ENCODE results near the gene ARID1B. TPM values are rescaled to one million over a fixed set of nuclear protein-coding genes. Genes with fewer than 3 reads are reported as not detected.

Gene ARID1B
- total and polyA plus RNA-seq, 2 of the 13 experiments (the other 11 are each of a cell fraction or from before 2014, with no cell fraction given), result 20.1 to 32.6 TPM

DNA sequence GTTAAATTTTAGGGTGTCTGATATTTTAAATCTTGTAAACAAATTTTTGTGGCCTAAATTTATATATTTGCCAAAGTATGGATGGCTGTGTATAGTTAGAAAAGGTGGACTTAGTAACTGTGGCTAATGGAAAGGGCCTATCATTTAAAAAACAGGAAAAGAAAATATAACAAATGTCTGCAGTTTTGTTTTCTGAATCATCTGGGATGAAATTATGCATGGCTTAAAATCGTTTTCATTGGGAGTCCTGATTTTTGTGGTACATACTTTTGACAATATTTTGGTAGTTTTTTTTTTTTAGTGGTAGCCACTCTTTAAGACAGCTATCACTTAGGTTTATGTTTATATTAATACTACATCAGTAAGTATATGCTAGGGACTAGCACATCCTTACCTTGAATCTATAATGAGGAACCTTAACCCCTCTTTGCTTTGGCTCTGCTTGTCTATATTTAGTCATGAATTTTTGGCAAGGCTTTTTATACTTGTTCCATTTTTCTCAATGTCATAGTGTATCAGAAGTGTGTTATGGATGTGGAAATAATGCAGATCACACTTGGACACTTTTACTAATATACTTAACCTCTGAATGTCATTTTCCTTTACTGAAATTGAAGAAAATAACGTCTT is 5.6 kb downstream of the ARID1B start:
- Histone ChIP-seq H3K27me3 (ENCODE audit: control insufficient read depth in 1 of 2, insufficient read depth in 2 of 2, low read length in 2 of 2) (no peaks in the 10 kb centered on the region), H4K20me1 (ENCODE audit: insufficient read depth, low read length) (peaks cover 49% of the 10 kb centered on the region), H3K9ac (ENCODE audit: insufficient read depth, low read depth, low read length) (peak overlapping the region; percentile 37; the same call in 1 of the 2 replicates), H3K9me3 (ENCODE audit: low read length) (no peaks in the 10 kb centered on the region), H3K4me1 (ENCODE audit: insufficient read depth, low read length) (peaks cover 46% of the 10 kb centered on the region), H3K4me2 (ENCODE audit: low read depth, low read length) (peak overlapping the region; percentile 80), H3K36me3 (replicated peaks in 1 of 2; ENCODE audit: control insufficient read depth in 1 of 2, insufficient read depth in 2 of 2, low read length in 2 of 2) (peaks cover 2 to 13% of the 10 kb centered on the region in 2 experiments), H3K27ac (ENCODE audit: extremely low read length, insufficient read depth, low read length) (no peak overlapping the region), H2AFZ (ENCODE audit: low read length) (no peak overlapping the region), H3K79me2 (ENCODE audit: insufficient read depth, low read length) (peaks cover 85% of the 10 kb centered on the region), H3K4me3 (replicated peaks in 1 of 3; ENCODE audit: insufficient read depth in 1 of 3, low read depth in 2 of 3, low read length in 3 of 3) (peak overlapping the region; percentile 13 to 93 (median 68); a peak in 4 of 6 replicates)
- no peak for DNase-seq (ENCODE audit: low spot score)
- CTCF ChIA-PET (ENCODE audit: low intra/inter-chr PET ratio, low total read pairs), result no interaction called here
- no peak for ATAC-seq
- no TSS peak for BruUV-seq (replicated peaks)
- in situ Hi-C loops (cut with HindIII; ENCODE audit: extremely low pct_ligation_motif_present, low pct_unique_long_range_greater_than_20kb) (no loop called here), intact Hi-C loops (cut with micrococcal nuclease; ENCODE audit: unreplicated experiment) (loop anchor here (5.0 kb wide), 1 partner anchor 209 kb away; no protein-coding TSS in a partner anchor)
- POLR2A ChIA-PET, result no interaction called here
- whole genome bisulfite sequencing (ENCODE audit: low lambda C conversion rate), result 29% methylated on average over 2 of the region's 2 CpGs
- no peak for FAIRE-seq
- TF ChIP-seq KLF12 (CRISPR knock-in tag; IDR thresholded peaks at IDR 0.05; ENCODE audit: borderline replicate concordance) (0 out of 2 replicates have a peak, but pooled peaks have one; percentile 7), MTA3 (CRISPR knock-in tag; IDR thresholded peaks at IDR 0.05) (no peak), HOXA5 (CRISPR knock-in tag; IDR thresholded peaks at IDR 0.05) (no peak)

- in situ Hi-C loops (cut with HindIII; ENCODE audit: extremely low pct_ligation_motif_present, low pct_unique_long_range_greater_than_20kb), result no loop called here
- POLR2A ChIA-PET, result no interaction called here
- CTCF ChIA-PET (ENCODE audit: low intra/inter-chr PET ratio, low total read pairs), result no interaction called here
- intact Hi-C loops (cut with micrococcal nuclease; ENCODE audit: unreplicated experiment), result loop anchor here (5.0 kb wide), 1 partner anchor 208 kb away; no protein-coding TSS in a partner anchor
- Histone ChIP-seq H3K79me2 (ENCODE audit: insufficient read depth, low read length) (peaks cover 97% of the 10 kb centered on the region), H3K4me1 (ENCODE audit: insufficient read depth, low read length) (peaks cover 49% of the 10 kb centered on the region), H3K4me3 (replicated peaks in 1 of 3; ENCODE audit: insufficient read depth in 1 of 3, low read depth in 2 of 3, low read length in 3 of 3) (no peak overlapping the region), H3K27ac (ENCODE audit: extremely low read length, insufficient read depth, low read length) (no peak overlapping the region), H3K9me3 (ENCODE audit: low read length) (no peaks in the 10 kb centered on the region), H2AFZ (ENCODE audit: low read length) (no peak overlapping the region), H3K4me2 (ENCODE audit: low read depth, low read length) (peak overlapping the region; percentile 80), H3K36me3 (replicated peaks in 1 of 2; ENCODE audit: control insufficient read depth in 1 of 2, insufficient read depth in 2 of 2, low read length in 2 of 2) (peaks cover 3 to 18% of the 10 kb centered on the region in 2 experiments), H3K9ac (ENCODE audit: insufficient read depth, low read depth, low read length) (no peak overlapping the region), H3K27me3 (ENCODE audit: control insufficient read depth in 1 of 2, insufficient read depth in 2 of 2, low read length in 2 of 2) (no peaks in the 10 kb centered on the region), H4K20me1 (ENCODE audit: insufficient read depth, low read length) (peaks cover 59% of the 10 kb centered on the region)
- FAIRE-seq (no peak), DNase-seq (ENCODE audit: low spot score) (no peak), ATAC-seq (no peak)
- TF ChIP-seq U2AF1 (optimal IDR thresholded peaks at IDR 0.05; ENCODE audit: low read depth, low read length) (no peak), ZNF781 (CRISPR knock-in tag; IDR thresholded peaks at IDR 0.05; ENCODE audit: borderline replicate concordance, not compliant biosample characterization) (no peak), ZNF441 (CRISPR knock-in tag; IDR thresholded peaks at IDR 0.05; ENCODE audit: borderline replicate concordance) (no peak), NFYB (CRISPR knock-in tag; IDR thresholded peaks at IDR 0.05) (no peak), MLLT10 (CRISPR knock-in tag; IDR thresholded peaks at IDR 0.05) (no peak), ZNF598 (CRISPR knock-in tag; IDR thresholded peaks at IDR 0.05; ENCODE audit: borderline replicate concordance) (no peak), ATM (IDR thresholded peaks at IDR 0.05; ENCODE audit: borderline replicate concordance) (no peak), NCOA5 (CRISPR knock-in tag; IDR thresholded peaks at IDR 0.05) (no peak), ZFX (CRISPR knock-in tag; IDR thresholded peaks at IDR 0.05; ENCODE audit: low read depth) (no peak), ZNF138 (CRISPR knock-in tag; IDR thresholded peaks at IDR 0.05; ENCODE audit: low read depth) (no peak), ZNF724P (CRISPR knock-in tag; IDR thresholded peaks at IDR 0.05; ENCODE audit: borderline replicate concordance) (no peak), ZNF720 (CRISPR knock-in tag; IDR thresholded peaks at IDR 0.05) (no peak)
- TF ChIP-seq, protein P1, sequence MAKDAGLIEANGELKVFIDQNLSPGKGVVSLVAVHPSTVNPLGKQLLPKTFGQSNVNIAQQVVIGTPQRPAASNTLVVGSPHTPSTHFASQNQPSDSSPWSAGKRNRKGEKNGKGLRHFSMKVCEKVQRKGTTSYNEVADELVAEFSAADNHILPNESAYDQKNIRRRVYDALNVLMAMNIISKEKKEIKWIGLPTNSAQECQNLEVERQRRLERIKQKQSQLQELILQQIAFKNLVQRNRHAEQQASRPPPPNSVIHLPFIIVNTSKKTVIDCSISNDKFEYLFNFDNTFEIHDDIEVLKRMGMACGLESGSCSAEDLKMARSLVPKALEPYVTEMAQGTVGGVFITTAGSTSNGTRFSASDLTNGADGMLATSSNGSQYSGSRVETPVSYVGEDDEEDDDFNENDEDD (CRISPR knock-in tag; IDR thresholded peaks at IDR 0.05; ENCODE audit: borderline replicate concordance), result no peak
- BruUV-seq (replicated peaks), result no TSS peak
- 97% methylated on average over 6 of the region's 6 CpGs for WGBS (ENCODE audit: low lambda C conversion rate)
These were observed 6.8 kb downstream of the ARID1B start for GRCh38 chr6:156783958-156784357.
